Activated T-helper 1 cell treated with anti-CD3 and anti-CD28 coated beads, Interleukin-2, amount 50 U/mL, for 16 hours (primary cell): ENCODE measurements around the gene ABCG4.
"Not testable (repeated sequence)": the region's sequence is repeated elsewhere in the genome, so short reads cannot be mapped to it uniquely, and the experiment has no call there.

Experiments
- DNase-seq, 2 donors: peaks; one replicate each; pipeline ENCODE4 v3.0.0-alpha.2; 2020; ENCODE audit warnings: low read depth in 1 of 2, low spot score in 1 of 2

ABCG4 gene

GRCh38 chr11:119180729-119181676 is 32.2 kb downstream of the ABCG4 start:
- DNase-seq, result no peak

- no peak for DNase-seq
These were observed 33.0 kb downstream of the ABCG4 start for GRCh38 chr11:119181677-119182412.

- not testable (repeated sequence) for DNase-seq
These were observed 35.5 kb downstream of the ABCG4 start for GRCh38 chr11:119184399-119184798.

GRCh38 chr11:119185981-119186634 is 37.3 kb downstream of the ABCG4 start:
- no peak for DNase-seq

GRCh38 chr11:119187123-119187892 is 38.5 kb downstream of the ABCG4 start:
- no peak for DNase-seq

- DNase-seq, result no peak
These were observed 39.2 kb downstream of the ABCG4 start for GRCh38 chr11:119188067-119188466.

- no peak for DNase-seq
These were observed 40.0 kb downstream of the ABCG4 start for GRCh38 chr11:119188887-119189286.

- DNase-seq, result no peak
These were observed 40.5 kb downstream of the ABCG4 start for GRCh38 chr11:119189393-119189792.

- DNase-seq, result no peak
These were observed 41.7 kb downstream of the ABCG4 start for GRCh38 chr11:119190531-119190930.

- not testable (repeated sequence) for DNase-seq
These were observed 42.4 kb downstream of the ABCG4 start for GRCh38 chr11:119191265-119191664.

- DNase-seq, result no peak
These were observed 43.3 kb downstream of the ABCG4 start for GRCh38 chr11:119192111-119192510.

GRCh38 chr11:119193001-119193400 is 44.1 kb downstream of the ABCG4 start:
- DNase-seq, result no peak

- no peak for DNase-seq
These were observed 44.8 kb downstream of the ABCG4 start for GRCh38 chr11:119193626-119194025.

GRCh38 chr11:119194811-119195440 is 46.1 kb downstream of the ABCG4 start:
- DNase-seq, result no peak

GRCh38 chr11:119195680-119196079 is 46.8 kb downstream of the ABCG4 start:
- no peak for DNase-seq

GRCh38 chr11:119196833-119197483 is 48.1 kb downstream of the ABCG4 start:
- peak; percentile 16 to 37 for DNase-seq

- DNase-seq, result no peak
These were observed 50.1 kb downstream of the ABCG4 start for GRCh38 chr11:119198925-119199324.

- DNase-seq, result not testable (repeated sequence)
These were observed 52.4 kb downstream of the ABCG4 start for GRCh38 chr11:119201236-119201635.

- DNase-seq, result no peak
These were observed 53.7 kb downstream of the ABCG4 start for GRCh38 chr11:119202554-119202953.

- DNase-seq, result no peak
These were observed 55.2 kb downstream of the ABCG4 start for GRCh38 chr11:119204066-119204465.
